Measurements from ENCODE around the gene CYBB. TPM values are rescaled to one million over a fixed set of nuclear protein-coding genes. Genes with fewer than 3 reads are reported as not detected.

CYBB gene
- polyA plus RNA-seq, 4 donors: 2.2 to 14.2 (median 7.4) TPM

DNA sequence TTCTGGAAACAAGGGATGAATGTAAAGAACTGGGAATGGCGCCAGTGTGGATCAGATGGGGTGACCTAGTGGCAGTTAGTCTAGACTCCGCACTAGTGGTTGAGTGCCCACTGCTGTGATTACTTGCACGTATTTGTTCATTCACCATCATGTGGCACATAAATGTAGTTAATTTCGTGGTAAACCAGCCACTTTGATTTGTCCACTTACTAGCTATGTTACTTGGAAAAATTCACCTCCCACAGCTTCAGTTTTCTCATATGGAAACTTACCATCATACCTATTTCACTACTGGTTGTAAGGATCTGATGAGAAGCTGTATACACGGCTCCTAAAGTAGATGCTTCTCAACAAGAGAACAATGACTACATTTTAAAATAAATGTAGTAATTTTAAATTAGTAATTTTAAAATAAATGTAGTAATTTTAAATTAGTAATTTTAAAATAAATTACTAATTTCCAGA lies 67.9 kb downstream of the CYBB start:
- no peaks in the 10 kb centered on the region for H3K27me3 ChIP-seq (ENCODE audit: control insufficient read depth in 3 of 3, insufficient read depth in 3 of 3, low read length in 3 of 3)
- H3K36me3 ChIP-seq (ENCODE audit: control insufficient read depth in 3 of 3, insufficient read depth in 2 of 3, low read depth in 1 of 3, low read length in 3 of 3): no peaks in the 10 kb centered on the region
- FAIRE-seq (peak; percentile 64), DNase-seq (no peak)
- H3K4me3 ChIP-seq (ENCODE audit: low read depth in 1 of 3, low read length in 3 of 3): peak overlapping the region in 1 of 3 donors; percentile 81
- WGBS, 3 donors: 16 to 30% (median 16%) methylated on average over 5 of the region's 5 CpGs
- no peaks in the 10 kb centered on the region for H3K4me1 ChIP-seq (ENCODE audit: control insufficient read depth in 3 of 3, insufficient read depth in 2 of 3, low read depth in 1 of 3, low read length in 2 of 3)
- H3K27ac ChIP-seq (ENCODE audit: low read depth in 1 of 3, low read length in 2 of 3): peak overlapping the region in 2 of 3 donors; percentile 41 to 80
- no peaks in the 10 kb centered on the region for H3K9me3 ChIP-seq (ENCODE audit: control insufficient read depth in 2 of 2, insufficient read depth in 1 of 2, low read depth in 1 of 2, low read length in 1 of 2)

DNA sequence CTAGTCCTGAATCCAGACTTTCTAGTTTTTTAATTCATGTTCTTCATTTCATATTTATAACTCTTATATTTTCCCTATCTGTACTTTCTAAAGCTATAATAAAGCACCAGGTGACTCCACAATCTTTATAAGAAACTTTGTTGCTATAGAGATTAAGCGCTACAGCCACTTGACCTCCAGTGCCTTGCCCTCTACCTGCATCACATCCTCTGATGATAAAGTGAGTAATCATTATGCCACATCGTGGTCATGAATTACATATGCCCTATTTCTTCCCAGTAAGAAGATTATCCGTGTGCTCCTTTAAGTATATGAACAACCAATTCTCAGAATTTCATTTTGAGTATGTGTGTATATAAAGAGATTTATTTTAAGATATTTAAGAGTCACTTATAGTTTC lies 74.3 kb downstream of the CYBB start:
- FAIRE-seq (no peak), DNase-seq (peak in 1 of 2 donors; percentile 3)
- Histone ChIP-seq H3K4me3 (ENCODE audit: low read depth in 1 of 3, low read length in 3 of 3) (no peak overlapping the region), H3K36me3 (ENCODE audit: control insufficient read depth in 3 of 3, insufficient read depth in 2 of 3, low read depth in 1 of 3, low read length in 3 of 3) (no peaks in the 10 kb centered on the region), H3K4me1 (ENCODE audit: control insufficient read depth in 3 of 3, insufficient read depth in 2 of 3, low read depth in 1 of 3, low read length in 2 of 3) (no peaks in the 10 kb centered on the region), H3K27me3 (ENCODE audit: control insufficient read depth in 3 of 3, insufficient read depth in 3 of 3, low read length in 3 of 3) (peaks cover 0 to 2% (median 0%) of the 10 kb centered on the region in 3 donors), H3K27ac (ENCODE audit: low read depth in 1 of 3, low read length in 2 of 3) (no peak overlapping the region), H3K9me3 (ENCODE audit: control insufficient read depth in 2 of 2, insufficient read depth in 1 of 2, low read depth in 1 of 2, low read length in 1 of 2) (no peaks in the 10 kb centered on the region)
- WGBS, 3 donors: 34 to 74% (median 50%) methylated on average over 3 of the region's 3 CpGs

DNA sequence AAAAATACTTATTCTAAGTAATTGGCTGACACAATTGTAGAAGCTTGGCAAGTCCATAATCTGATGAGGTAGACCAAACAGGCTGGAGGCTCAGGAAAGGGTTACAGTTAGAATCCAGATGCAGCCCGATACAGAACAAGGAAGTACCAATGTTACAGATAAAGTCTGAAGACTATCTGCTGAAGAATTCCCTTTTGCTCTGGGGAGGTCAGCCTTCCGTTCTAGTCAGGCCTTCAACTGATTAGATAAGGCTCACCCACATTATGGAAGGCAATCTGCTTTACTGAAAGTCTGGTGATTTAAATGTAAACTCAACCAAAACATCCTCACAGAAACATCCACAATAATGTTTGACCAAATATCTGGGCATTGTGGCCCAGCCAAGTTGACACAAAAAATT lies 74.9 kb downstream of the CYBB start:
- H3K9me3 ChIP-seq (ENCODE audit: control insufficient read depth in 2 of 2, insufficient read depth in 1 of 2, low read depth in 1 of 2, low read length in 1 of 2): no peaks in the 10 kb centered on the region
- H3K4me1 ChIP-seq (ENCODE audit: control insufficient read depth in 3 of 3, insufficient read depth in 2 of 3, low read depth in 1 of 3, low read length in 2 of 3): no peaks in the 10 kb centered on the region
- WGBS, 3 donors: 5 to 33% (median 26%) methylated on average over 2 of the region's 2 CpGs
- FAIRE-seq: no peak
- H3K4me3 ChIP-seq (ENCODE audit: low read depth in 1 of 3, low read length in 3 of 3): no peak overlapping the region
- no peaks in the 10 kb centered on the region for H3K36me3 ChIP-seq (ENCODE audit: control insufficient read depth in 3 of 3, insufficient read depth in 2 of 3, low read depth in 1 of 3, low read length in 3 of 3)
- H3K27ac ChIP-seq (ENCODE audit: low read depth in 1 of 3, low read length in 2 of 3): no peak overlapping the region
- H3K27me3 ChIP-seq (ENCODE audit: control insufficient read depth in 3 of 3, insufficient read depth in 3 of 3, low read length in 3 of 3): peaks cover 0 to 2% (median 0%) of the 10 kb centered on the region in 3 donors
- DNase-seq: no peak

- 55 to 80% (median 57%) methylated on average over 6 of the region's 6 CpGs for WGBS, 3 donors
- no peaks in the 10 kb centered on the region for H3K9me3 ChIP-seq (ENCODE audit: control insufficient read depth in 2 of 2, insufficient read depth in 1 of 2, low read depth in 1 of 2, low read length in 1 of 2)
- H3K36me3 ChIP-seq (ENCODE audit: control insufficient read depth in 3 of 3, insufficient read depth in 2 of 3, low read depth in 1 of 3, low read length in 3 of 3): no peaks in the 10 kb centered on the region
- no peak overlapping the region for H3K27ac ChIP-seq (ENCODE audit: low read depth in 1 of 3, low read length in 2 of 3)
- DNase-seq: no peak
- no peak overlapping the region for H3K4me3 ChIP-seq (ENCODE audit: low read depth in 1 of 3, low read length in 3 of 3)
- FAIRE-seq: no peak
- peaks cover 0 to 13% (median 0%) of the 10 kb centered on the region in 3 donors for H3K4me1 ChIP-seq (ENCODE audit: control insufficient read depth in 3 of 3, insufficient read depth in 2 of 3, low read depth in 1 of 3, low read length in 2 of 3)
- H3K27me3 ChIP-seq (ENCODE audit: control insufficient read depth in 3 of 3, insufficient read depth in 3 of 3, low read length in 3 of 3): no peaks in the 10 kb centered on the region
Measured at GRCh38 chrX:37860721-37861120, 80.9 kb downstream of the CYBB start.

- no peaks in the 10 kb centered on the region for H3K36me3 ChIP-seq (ENCODE audit: control insufficient read depth in 3 of 3, insufficient read depth in 2 of 3, low read depth in 1 of 3, low read length in 3 of 3)
- H3K4me3 ChIP-seq (ENCODE audit: low read depth in 1 of 3, low read length in 3 of 3): no peak overlapping the region
- no peak for FAIRE-seq
- DNase-seq: peak; percentile 6 to 21
- no peaks in the 10 kb centered on the region for H3K27me3 ChIP-seq (ENCODE audit: control insufficient read depth in 3 of 3, insufficient read depth in 3 of 3, low read length in 3 of 3)
- H3K27ac ChIP-seq (ENCODE audit: low read depth in 1 of 3, low read length in 2 of 3): no peak overlapping the region
- peaks cover 0 to 15% (median 0%) of the 10 kb centered on the region in 3 donors for H3K4me1 ChIP-seq (ENCODE audit: control insufficient read depth in 3 of 3, insufficient read depth in 2 of 3, low read depth in 1 of 3, low read length in 2 of 3)
- peaks cover 0 to 15% of the 10 kb centered on the region in 2 donors for H3K9me3 ChIP-seq (ENCODE audit: control insufficient read depth in 2 of 2, insufficient read depth in 1 of 2, low read depth in 1 of 2, low read length in 1 of 2)
Measured at GRCh38 chrX:37862851-37863250, 83.0 kb downstream of the CYBB start.

Other genes starting within 250 kb of the CYBB start
- under 1 TPM; 0.13 to 0.31 (median 0.25) TPM for gene LANCL3, start 208.4 kb upstream of the CYBB start, polyA plus RNA-seq
- 10 to 100 TPM in 1 of 4 donors, 1 to 10 TPM in 3; 8.7 to 11.0 (median 9.4) TPM for gene XK, start 94.3 kb upstream of the CYBB start, polyA plus RNA-seq
- gene DYNLT3, start 67.5 kb downstream of the CYBB start, polyA plus RNA-seq: 10 to 100 TPM in 3 of 4 donors, 1 to 10 TPM in 1; 9.2 to 22.5 (median 14.6) TPM
- 1 to 10 TPM in 3 of 4 donors, under 1 TPM in 1; 0.76 to 4.9 (median 3.5) TPM for gene SYTL5, start 226.5 kb downstream of the CYBB start, polyA plus RNA-seq

All from small intestine (tissue), 7 donors.